ENCODE measurements around the gene OSBPL6.

The OSBPL6 gene

GRCh38 chr2:178220814-178221213 lies 26.5 kb downstream of the OSBPL6 start:
- DNase-seq (ENCODE audit: low read depth): no peak
- no peak overlapping the region for H3K4me3 ChIP-seq (ENCODE audit: low read depth, low read length)
- no peak for TF ChIP-seq CTCF (IDR thresholded peaks at IDR 0.05; ENCODE audit: insufficient read depth, low read depth, low read length, missing control alignments)

- H3K4me3 ChIP-seq (ENCODE audit: low read depth, low read length): no peak overlapping the region
- no peak for DNase-seq (ENCODE audit: low read depth)
- TF ChIP-seq CTCF (IDR thresholded peaks at IDR 0.05; ENCODE audit: insufficient read depth, low read depth, low read length, missing control alignments): no peak
These were observed 27.2 kb downstream of the OSBPL6 start for GRCh38 chr2:178221556-178221955.

GRCh38 chr2:178223806-178224205 lies 29.5 kb downstream of the OSBPL6 start:
- DNase-seq (ENCODE audit: low read depth): no peak
- TF ChIP-seq CTCF (IDR thresholded peaks at IDR 0.05; ENCODE audit: insufficient read depth, low read depth, low read length, missing control alignments): no peak
- no peak overlapping the region for H3K4me3 ChIP-seq (ENCODE audit: low read depth, low read length)

GRCh38 chr2:178225006-178225805 lies 30.9 kb downstream of the OSBPL6 start:
- TF ChIP-seq CTCF (IDR thresholded peaks at IDR 0.05; ENCODE audit: insufficient read depth, low read depth, low read length, missing control alignments): no peak
- no peak for DNase-seq (ENCODE audit: low read depth)
- H3K4me3 ChIP-seq (ENCODE audit: low read depth, low read length): no peak overlapping the region

GRCh38 chr2:178227187-178227586 lies 32.9 kb downstream of the OSBPL6 start:
- H3K4me3 ChIP-seq (ENCODE audit: low read depth, low read length): no peak overlapping the region
- no peak for DNase-seq (ENCODE audit: low read depth)
- no peak for TF ChIP-seq CTCF (IDR thresholded peaks at IDR 0.05; ENCODE audit: insufficient read depth, low read depth, low read length, missing control alignments)

- TF ChIP-seq CTCF (IDR thresholded peaks at IDR 0.05; ENCODE audit: insufficient read depth, low read depth, low read length, missing control alignments): no peak
- no peak for DNase-seq (ENCODE audit: low read depth)
- H3K4me3 ChIP-seq (ENCODE audit: low read depth, low read length): no peak overlapping the region
These were observed 35.6 kb downstream of the OSBPL6 start for GRCh38 chr2:178229927-178230326.

GRCh38 chr2:178230396-178230795 lies 36.1 kb downstream of the OSBPL6 start:
- DNase-seq (ENCODE audit: low read depth): no peak
- no peak for TF ChIP-seq CTCF (IDR thresholded peaks at IDR 0.05; ENCODE audit: insufficient read depth, low read depth, low read length, missing control alignments)
- H3K4me3 ChIP-seq (ENCODE audit: low read depth, low read length): no peak overlapping the region
